Tibial artery (tissue), 4 donors: ENCODE measurements around the gene LMAN1L.

Source experiments
- DNase-seq, 2 donors: peaks; one replicate each; pipeline ENCODE4 v3.0.0-alpha.2; 2019
- H3K27ac ChIP-seq, 2 donors: fragments of 200-600 bp; sonication (generic) in 1 of 2; 1 replicate in 1 of 2; 2 replicates in 1 of 2; pipeline ENCODE4 v1.5.1; 2018 to 2019; ENCODE audit warnings: mild to moderate bottlenecking in 1 of 2
- H3K27me3 ChIP-seq, 2 donors: fragments of 200-600 bp; sonication (generic) in 1 of 2; one replicate each; pipeline versions ENCODE4 v1.5.1 to v1.6.0; 2016 to 2019
- H3K36me3 ChIP-seq, 3 donors: fragments of 200-600 bp; sonication (generic) in 2 of 3; one replicate each; pipeline ENCODE4 v1.5.1; 2016 to 2019; ENCODE audit warnings: mild to moderate bottlenecking in 2 of 3
- H3K4me1 ChIP-seq, 4 donors: fragments of 200-600 bp; sonication (generic) in 2 of 4; 1 replicate in 3 of 4; 2 replicates in 1 of 4; pipeline ENCODE4 v1.5.1; 2016 to 2019
- H3K4me3 ChIP-seq, 2 donors: fragments of 200-600 bp; sonication (generic) in 1 of 2; 1 replicate in 1 of 2; 2 replicates in 1 of 2; pipeline ENCODE4 v1.5.1; 2018 to 2019; ENCODE audit warnings: mild to moderate bottlenecking in 2 of 2
- H3K9me3 ChIP-seq, 3 donors: fragments of 200-600 bp; sonication (generic) in 1 of 3; one replicate each; pipeline ENCODE4 v1.5.1; 2016 to 2019
- CTCF ChIP-seq, 2 experiments: fragments of 200-600 bp in 1 of 2; fragments of 450-650 bp in 1 of 2; IDR thresholded peaks; one replicate each; pipeline ENCODE4 v1.5.1; 2017 to 2019; ENCODE audit warnings: antibody characterized with exemption in 2 of 2, mild to moderate bottlenecking in 1 of 2, moderate library complexity in 1 of 2
- intact Hi-C: fragments of 100-400 bp; cut with DNase I; formaldehyde crosslinking; loops from one replicate; pipeline ENCODE4 v1.15.0; 2023; ENCODE audit warnings: low total_unique reads

Gene LMAN1L

DNA sequence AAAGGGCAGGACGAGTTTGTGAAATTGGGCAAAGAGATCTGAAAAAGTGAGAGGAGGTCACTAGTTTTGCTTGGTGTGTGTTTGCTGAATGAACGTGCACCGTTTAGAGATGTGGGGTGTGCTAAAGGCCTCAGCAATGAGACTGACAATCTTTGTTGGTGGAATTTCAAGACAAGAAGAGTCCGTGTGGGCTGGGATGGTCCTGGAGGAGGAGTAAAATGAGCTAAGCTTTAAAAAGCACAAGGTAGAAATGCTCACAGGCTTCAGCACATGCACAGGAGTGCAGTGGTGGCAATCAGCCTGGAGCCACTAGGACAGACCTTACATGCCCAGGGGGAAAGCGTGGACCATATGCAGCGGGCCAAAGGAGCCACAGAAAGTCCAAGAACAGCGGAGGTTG, 12.3 kb downstream of the LMAN1L start:
- no peak for TF ChIP-seq CTCF (IDR thresholded peaks at IDR 0.05)
- no peaks in the 10 kb centered on the region for H3K36me3 ChIP-seq
- H3K9me3 ChIP-seq = no peaks in the 10 kb centered on the region
- no peak overlapping the region for H3K27ac ChIP-seq
- no peak overlapping the region for H3K4me3 ChIP-seq
- H3K4me1 ChIP-seq = peaks cover 0 to 8% (median 0%) of the 10 kb centered on the region in 4 donors
- peaks cover 0 to 67% of the 10 kb centered on the region in 2 donors for H3K27me3 ChIP-seq
- intact Hi-C loops = no loop called here
- DNase-seq = no peak

DNA sequence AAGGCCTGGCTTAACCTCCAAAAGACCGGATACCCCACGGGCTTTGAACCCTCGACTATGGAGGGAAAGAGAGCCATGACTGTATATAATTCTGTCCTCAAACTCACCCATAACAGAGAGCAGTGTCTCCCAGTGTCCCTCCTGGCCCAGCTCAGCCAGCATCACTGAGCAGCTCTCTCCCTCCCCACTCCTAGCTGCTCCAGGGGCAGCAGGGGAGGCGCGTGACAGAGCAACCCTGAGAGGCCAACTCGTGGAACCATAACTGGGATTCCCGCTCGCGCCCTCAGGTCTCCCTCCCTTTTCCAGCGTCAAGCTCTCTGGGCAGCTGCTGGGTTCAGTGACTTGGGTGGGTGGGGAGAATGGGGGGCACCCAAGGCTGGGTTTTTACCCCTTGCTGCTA, 13.2 kb downstream of the LMAN1L start:
- TF ChIP-seq CTCF (IDR thresholded peaks at IDR 0.05) = no peak
- Histone ChIP-seq H3K9me3 (no peaks in the 10 kb centered on the region), H3K36me3 (no peaks in the 10 kb centered on the region), H3K27ac (no peak overlapping the region), H3K27me3 (peaks cover 0 to 66% of the 10 kb centered on the region in 2 donors), H3K4me1 (peaks cover 0 to 8% (median 0%) of the 10 kb centered on the region in 4 donors), H3K4me3 (no peak overlapping the region)
- intact Hi-C loops = no loop called here
- DNase-seq = no peak

DNA sequence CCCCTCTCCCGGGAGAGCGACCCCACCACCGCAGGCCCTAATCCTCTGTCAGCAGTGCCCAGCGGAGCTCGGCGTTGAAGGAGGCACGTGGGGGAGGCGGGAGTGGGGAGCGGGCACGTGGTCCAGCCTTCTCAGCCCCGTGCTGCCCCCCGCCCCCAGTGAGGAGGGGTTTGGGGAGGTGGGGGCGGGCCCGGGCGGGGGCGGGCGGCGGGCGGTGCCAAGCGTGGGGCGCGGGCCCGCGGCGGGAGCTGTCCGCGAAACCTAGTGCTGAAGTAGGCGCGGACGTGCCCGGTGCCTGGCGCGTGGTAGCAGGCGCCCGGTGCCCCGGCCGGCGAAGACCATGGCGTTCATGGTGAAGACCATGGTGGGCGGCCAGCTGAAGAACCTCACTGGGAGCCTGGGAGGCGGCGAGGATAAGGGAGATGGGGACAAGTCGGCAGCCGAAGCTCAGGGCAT, 13.8 kb downstream of the LMAN1L start, which contains the start of gene CPLX3:
TSS of gene CPLX3 (plus strand) at position 264 of the 456 bp plus-strand sequence. CDS start at position 341, 77 bp downstream.
- no peak for DNase-seq
- Histone ChIP-seq H3K36me3 (no peaks in the 10 kb centered on the region), H3K4me3 (no peak within 1 kb of the TSS), H3K27me3 (peaks cover 0 to 64% of the 10 kb centered on the region in 2 donors), H3K9me3 (no peaks in the 10 kb centered on the region), H3K27ac (no peak within 1 kb of the TSS), H3K4me1 (peaks cover 0 to 8% (median 0%) of the 10 kb centered on the region in 4 donors)
- intact Hi-C loops = no loop called here
- TF ChIP-seq CTCF (IDR thresholded peaks at IDR 0.05) = no peak

GRCh38 chr15:74826921-74827320, 14.3 kb downstream of the LMAN1L start:
- peaks cover 0 to 64% of the 10 kb centered on the region in 2 donors for H3K27me3 ChIP-seq
- DNase-seq = no peak
- peaks cover 0 to 8% (median 0%) of the 10 kb centered on the region in 4 donors for H3K4me1 ChIP-seq
- H3K9me3 ChIP-seq = no peaks in the 10 kb centered on the region
- intact Hi-C loops = no loop called here
- no peaks in the 10 kb centered on the region for H3K36me3 ChIP-seq
- no peak overlapping the region for H3K4me3 ChIP-seq
- no peak for TF ChIP-seq CTCF (IDR thresholded peaks at IDR 0.05)
- no peak overlapping the region for H3K27ac ChIP-seq

DNA sequence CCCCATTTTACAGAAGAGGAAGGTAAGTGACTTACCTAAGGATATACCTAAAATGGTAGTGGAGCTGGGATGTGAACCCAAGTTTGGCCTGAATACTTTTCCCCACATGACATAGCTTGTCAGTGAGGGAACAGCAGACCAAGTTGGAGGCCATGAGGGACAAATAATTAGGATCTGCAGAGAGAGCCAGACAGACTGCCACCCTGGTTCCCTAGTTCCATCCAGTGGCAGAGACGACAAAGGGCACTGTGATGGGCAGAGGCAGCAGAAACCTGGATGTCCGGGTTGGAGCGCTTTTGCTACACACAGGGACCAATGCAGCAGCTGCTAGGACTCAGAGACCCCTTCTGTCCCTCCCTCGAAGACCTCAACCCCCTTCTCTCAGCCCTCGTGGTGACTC, 15.0 kb downstream of the LMAN1L start:
- H3K36me3 ChIP-seq = no peaks in the 10 kb centered on the region
- peaks cover 0 to 8% (median 0%) of the 10 kb centered on the region in 4 donors for H3K4me1 ChIP-seq
- intact Hi-C loops = no loop called here
- DNase-seq = no peak
- peaks cover 0 to 71% of the 10 kb centered on the region in 2 donors for H3K27me3 ChIP-seq
- TF ChIP-seq CTCF (IDR thresholded peaks at IDR 0.05) = no peak
- no peaks in the 10 kb centered on the region for H3K9me3 ChIP-seq
- H3K27ac ChIP-seq = no peak overlapping the region
- H3K4me3 ChIP-seq = no peak overlapping the region

- intact Hi-C loops = no loop called here
- no peak for DNase-seq
- no peaks in the 10 kb centered on the region for H3K36me3 ChIP-seq
- peaks cover 0 to 62% of the 10 kb centered on the region in 2 donors for H3K27me3 ChIP-seq
- H3K27ac ChIP-seq = no peak overlapping the region
- TF ChIP-seq CTCF (IDR thresholded peaks at IDR 0.05) = no peak
- no peak overlapping the region for H3K4me3 ChIP-seq
- no peaks in the 10 kb centered on the region for H3K9me3 ChIP-seq
- peaks cover 0 to 8% (median 0%) of the 10 kb centered on the region in 4 donors for H3K4me1 ChIP-seq
These were observed 16.2 kb downstream of the LMAN1L start for GRCh38 chr15:74828835-74829234.
